Right lobe of liver (tissue), 4 donors: Measurements from ENCODE around the gene APBB1IP.

Source experiments
- POLR2A ChIP-seq: fragments of 450-650 bp; IDR thresholded peaks from one replicate; pipeline ENCODE4 v1.6.1; 2017; ENCODE audit warnings: antibody characterized with exemption, mild to moderate bottlenecking
- TF ChIP-seq, protein P1 (sequence below), 4 donors: fragments of 200-600 bp in 3 of 4; fragments of 450-650 bp in 1 of 4; IDR thresholded peaks; one replicate each; pipeline versions ENCODE4 v1.5.1 to v1.8.0; 2016 to 2022; ENCODE audit warnings: antibody characterized with exemption in 4 of 4, mild to moderate bottlenecking in 2 of 4
- donor health status: DM: no; HTN: no; CAD: no.
- donor health status: DM: no; HTN: no; CAD: no.
- donor health status: DM: no; HTN: yes; CAD: no.

DNA sequence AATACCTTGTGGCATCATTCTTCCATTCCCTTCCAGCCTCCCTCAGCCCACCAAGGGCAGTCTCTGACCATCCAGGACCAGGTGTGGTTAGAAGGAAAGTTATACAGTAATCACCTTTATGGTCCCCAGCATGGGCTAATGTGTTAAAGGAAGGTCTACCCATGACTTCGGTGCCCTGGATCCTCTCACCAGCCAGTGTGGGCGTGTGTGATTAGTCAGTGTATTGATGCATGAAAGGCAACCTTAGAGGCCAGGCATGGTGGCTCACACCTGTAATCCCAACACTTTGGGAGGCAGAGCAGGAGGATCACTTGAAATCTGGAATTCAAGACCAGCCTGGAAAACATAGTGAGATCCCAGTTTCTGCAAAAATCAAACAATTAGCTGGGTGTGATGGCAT lies 88.9 kb downstream of the APBB1IP start:
- TF ChIP-seq, protein P1, sequence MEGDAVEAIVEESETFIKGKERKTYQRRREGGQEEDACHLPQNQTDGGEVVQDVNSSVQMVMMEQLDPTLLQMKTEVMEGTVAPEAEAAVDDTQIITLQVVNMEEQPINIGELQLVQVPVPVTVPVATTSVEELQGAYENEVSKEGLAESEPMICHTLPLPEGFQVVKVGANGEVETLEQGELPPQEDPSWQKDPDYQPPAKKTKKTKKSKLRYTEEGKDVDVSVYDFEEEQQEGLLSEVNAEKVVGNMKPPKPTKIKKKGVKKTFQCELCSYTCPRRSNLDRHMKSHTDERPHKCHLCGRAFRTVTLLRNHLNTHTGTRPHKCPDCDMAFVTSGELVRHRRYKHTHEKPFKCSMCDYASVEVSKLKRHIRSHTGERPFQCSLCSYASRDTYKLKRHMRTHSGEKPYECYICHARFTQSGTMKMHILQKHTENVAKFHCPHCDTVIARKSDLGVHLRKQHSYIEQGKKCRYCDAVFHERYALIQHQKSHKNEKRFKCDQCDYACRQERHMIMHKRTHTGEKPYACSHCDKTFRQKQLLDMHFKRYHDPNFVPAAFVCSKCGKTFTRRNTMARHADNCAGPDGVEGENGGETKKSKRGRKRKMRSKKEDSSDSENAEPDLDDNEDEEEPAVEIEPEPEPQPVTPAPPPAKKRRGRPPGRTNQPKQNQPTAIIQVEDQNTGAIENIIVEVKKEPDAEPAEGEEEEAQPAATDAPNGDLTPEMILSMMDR (IDR thresholded peaks at IDR 0.05): no peak
- no peak for TF ChIP-seq POLR2A
